Kidney (tissue), 14 donors: ENCODE data around the gene NUDT3. TPM values are rescaled to one million over a fixed set of nuclear protein-coding genes. Genes with fewer than 3 reads are reported as not detected.

Experiments
- DNase-seq, 5 donors: peaks; one replicate each; pipeline ENCODE4 v3.0.0-alpha.2; 2013 to 2020
- FAIRE-seq: peaks from 2 replicates; lab custom pipeline; 2012; peaks lifted over from hg19 to GRCh38; lab: Jason Lieb, UNC
- H3K27ac ChIP-seq, 2 donors: one replicate each; pipeline ENCODE4 v1.7.0; 2013; ENCODE audit warnings: low read depth in 2 of 2, low read length in 2 of 2, inconsistent platforms in 1 of 2
- H3K27me3 ChIP-seq: one replicate; pipeline ENCODE4 v1.7.1; 2013; ENCODE audit warnings: low read length, inconsistent platforms; ENCODE audit not compliant: control insufficient read depth, insufficient read depth
- H3K36me3 ChIP-seq, 3 donors: one replicate each; pipeline versions ENCODE4 v1.7.0 to v1.7.1; 2013; ENCODE audit warnings: low read length in 3 of 3, control low read depth in 1 of 3, inconsistent platforms in 1 of 3; ENCODE audit not compliant: insufficient read depth in 3 of 3, control insufficient read depth in 2 of 3
- H3K4me1 ChIP-seq, 3 donors: one replicate each; pipeline versions ENCODE4 v1.7.0 to v1.7.1; 2013; ENCODE audit warnings: low read length in 3 of 3, inconsistent platforms in 1 of 3, low read depth in 1 of 3; ENCODE audit not compliant: control insufficient read depth in 2 of 3, insufficient read depth in 2 of 3
- H3K4me3 ChIP-seq, 3 donors: one replicate each; pipeline versions ENCODE4 v1.7.0 to v1.8.1; 2013; ENCODE audit warnings: low read length in 3 of 3, control low read depth in 1 of 3, inconsistent platforms in 1 of 3
- H3K9ac ChIP-seq, 3 donors: one replicate each; pipeline versions ENCODE4 v1.7.0 to v1.7.1; 2013; ENCODE audit warnings: low read length in 3 of 3, control low read depth in 1 of 3, inconsistent platforms in 1 of 3
- H3K9me3 ChIP-seq, 3 donors: one replicate each; pipeline versions ENCODE4 v1.7.0 to v1.7.1; 2013; ENCODE audit warnings: low read length in 3 of 3, control low read depth in 1 of 3, inconsistent platforms in 1 of 3; ENCODE audit not compliant: control insufficient read depth in 2 of 3, insufficient read depth in 1 of 3
- intact Hi-C: fragments of 100-400 bp; cut with DNase I; formaldehyde crosslinking; loops from one replicate; pipeline ENCODE4 v1.11.1; 2022
- polyA plus RNA-seq: library from polyadenylated mRNA; stranded (reverse); fragments of 350-450 nt; fragmentation: Illumina TruSeq; extraction: RNeasy Lipid Tissue Mini Kit (QIAGEN cat#74804); gene quantifications from one replicate; pipeline ENCODE4 v1.2.3, GENCODE V29; 2014; ENCODE audit warnings: low read depth, low replicate concordance; ENCODE audit not compliant: insufficient read depth
- total RNA-seq: library from RNA; stranded (reverse); fragmentation: NEBNext Ultra II Directional; extraction: Animal tissue kit (Norgen Biotek cat#: 25700); gene quantifications from one replicate; pipeline ENCODE4 v1.2.1, GENCODE V29; 2021
- TF ChIP-seq, protein P1 (sequence below): IDR thresholded peaks from 3 replicates; pipeline ENCODE4 v1.5.1; 2012; ENCODE audit warnings: mild to moderate bottlenecking, moderate library complexity, borderline replicate concordance; ENCODE audit not compliant: insufficient read depth; ENCODE audit errors: extremely low read depth
- donor health status: control.
- donor health status: control.
- donor health status: control.
- donor health status: control.
- donor health status: control.
- donor health status: DM: yes; HTN: yes; CAD: no.
- donor health status: Normal renal cell carcinoma (clear cell type).

NUDT3 gene
- total and polyA plus RNA-seq, 2 donors from 2014 or later = 17.7 to 53.8 TPM

- DNase-seq (no peak), FAIRE-seq (no peak)
- H3K27me3 ChIP-seq = no peaks in the 10 kb centered on the region
- peak overlapping the region; percentile 86 to 87 for H3K27ac ChIP-seq
- intact Hi-C loops = no loop called here
- H3K4me3 ChIP-seq = peak overlapping the region; percentile 65 to 90 (median 77)
- no peaks in the 10 kb centered on the region for H3K36me3 ChIP-seq
- H3K9me3 ChIP-seq = no peaks in the 10 kb centered on the region
- peaks cover 0 to 11% (median 7%) of the 10 kb centered on the region in 3 donors for H3K4me1 ChIP-seq
- TF ChIP-seq, protein P1, sequence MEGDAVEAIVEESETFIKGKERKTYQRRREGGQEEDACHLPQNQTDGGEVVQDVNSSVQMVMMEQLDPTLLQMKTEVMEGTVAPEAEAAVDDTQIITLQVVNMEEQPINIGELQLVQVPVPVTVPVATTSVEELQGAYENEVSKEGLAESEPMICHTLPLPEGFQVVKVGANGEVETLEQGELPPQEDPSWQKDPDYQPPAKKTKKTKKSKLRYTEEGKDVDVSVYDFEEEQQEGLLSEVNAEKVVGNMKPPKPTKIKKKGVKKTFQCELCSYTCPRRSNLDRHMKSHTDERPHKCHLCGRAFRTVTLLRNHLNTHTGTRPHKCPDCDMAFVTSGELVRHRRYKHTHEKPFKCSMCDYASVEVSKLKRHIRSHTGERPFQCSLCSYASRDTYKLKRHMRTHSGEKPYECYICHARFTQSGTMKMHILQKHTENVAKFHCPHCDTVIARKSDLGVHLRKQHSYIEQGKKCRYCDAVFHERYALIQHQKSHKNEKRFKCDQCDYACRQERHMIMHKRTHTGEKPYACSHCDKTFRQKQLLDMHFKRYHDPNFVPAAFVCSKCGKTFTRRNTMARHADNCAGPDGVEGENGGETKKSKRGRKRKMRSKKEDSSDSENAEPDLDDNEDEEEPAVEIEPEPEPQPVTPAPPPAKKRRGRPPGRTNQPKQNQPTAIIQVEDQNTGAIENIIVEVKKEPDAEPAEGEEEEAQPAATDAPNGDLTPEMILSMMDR = no peak
- H3K9ac ChIP-seq = peak overlapping the region in 2 of 3 donors; percentile 47 to 75
These were observed 909 bp upstream of the NUDT3 start for GRCh38 chr6:34393191-34393965.

GRCh38 chr6:34391786-34392496 lies 528 bp downstream of the NUDT3 start:
- Histone ChIP-seq H3K27me3 (no peaks in the 10 kb centered on the region), H3K4me1 (peaks cover 0 to 14% (median 11%) of the 10 kb centered on the region in 3 donors), H3K9ac (peak overlapping the region; percentile 54 to 78 (median 60)), H3K4me3 (peak overlapping the region; percentile 57 to 77 (median 76)), H3K9me3 (no peaks in the 10 kb centered on the region), H3K27ac (peak overlapping the region; percentile 86 to 91), H3K36me3 (no peaks in the 10 kb centered on the region)
- peak in 4 of 5 donors; percentile 61 to 89 (median 76) for DNase-seq
- FAIRE-seq = no peak
- TF ChIP-seq, protein P1 = no peak
- intact Hi-C loops = no loop called here

DNA sequence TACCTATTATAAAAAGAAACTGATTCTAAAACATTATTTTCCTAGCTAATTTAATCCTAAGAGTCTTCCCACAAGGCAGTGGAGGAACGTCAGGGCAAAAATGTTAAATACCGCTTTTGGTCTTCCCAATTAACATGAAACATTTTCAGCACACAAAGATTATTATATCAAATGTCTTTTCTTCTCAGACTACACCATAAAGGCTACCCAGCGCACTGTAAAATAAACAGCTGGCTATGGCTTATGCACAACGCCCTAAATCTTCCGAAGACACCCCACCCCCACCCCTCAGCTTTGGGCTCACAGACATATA lies 1.0 kb downstream of the NUDT3 start:
- Histone ChIP-seq H3K4me1 (peaks cover 0 to 14% (median 11%) of the 10 kb centered on the region in 3 donors), H3K4me3 (peak overlapping the region; percentile 57 to 77 (median 76)), H3K27me3 (no peaks in the 10 kb centered on the region), H3K36me3 (no peaks in the 10 kb centered on the region), H3K9me3 (no peaks in the 10 kb centered on the region), H3K27ac (peak overlapping the region; percentile 86 to 91), H3K9ac (peak overlapping the region; percentile 54 to 78 (median 60))
- TF ChIP-seq, protein P1 = no peak
- intact Hi-C loops = no loop called here
- FAIRE-seq = no peak
- peak in 1 of 5 donors; percentile 70 for DNase-seq
